Measurements from ENCODE around the gene ANGPTL8. TPM values are rescaled to one million over a fixed set of nuclear protein-coding genes. Genes with fewer than 3 reads are reported as not detected.

ANGPTL8 gene
- total and polyA plus RNA-seq, 2 experiments from 2014 or later, result 0.71 TPM; not detected in 1

DNA sequence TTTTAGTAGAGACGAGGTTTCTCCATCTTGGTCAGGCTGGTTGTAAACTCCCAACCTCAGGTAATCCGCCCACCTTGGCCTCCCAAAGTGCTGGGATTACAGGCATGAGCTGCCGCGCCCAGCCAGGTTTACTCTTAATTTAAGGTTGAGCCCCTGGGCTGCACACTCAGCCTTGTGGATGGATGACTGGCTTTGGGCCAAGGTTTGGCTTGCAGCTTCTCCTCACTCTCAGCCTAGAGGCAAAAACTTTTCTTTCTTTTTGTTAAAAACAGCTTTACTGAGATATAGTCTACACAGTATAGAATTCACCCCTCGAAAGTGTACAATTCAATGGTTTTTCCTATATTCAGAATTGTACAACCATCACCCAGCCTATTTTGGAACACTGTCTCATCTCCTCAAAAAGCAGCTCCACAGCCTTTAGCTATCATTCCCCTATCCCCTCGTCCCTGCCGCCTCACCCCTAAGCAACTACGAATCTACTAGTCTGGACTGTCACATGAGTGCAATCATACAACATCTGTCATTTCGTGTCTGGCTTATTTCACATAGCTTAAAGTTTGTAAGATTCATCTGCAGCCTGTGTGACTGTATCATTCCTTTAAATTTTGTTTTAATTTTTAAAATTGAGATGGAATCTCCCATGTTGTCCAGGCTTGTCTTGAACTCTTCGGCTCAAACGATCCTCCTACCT, 42.1 kb downstream of the ANGPTL8 start:
- Histone ChIP-seq H3K36me3 (no peaks in the 10 kb centered on the region), H3K4me3 (no peak overlapping the region), H3K27ac (no peak overlapping the region), H3K9me3 (ENCODE audit: low read depth) (no peaks in the 10 kb centered on the region), H3K27me3 (no peaks in the 10 kb centered on the region), H3K4me1 (ENCODE audit: low read depth) (no peaks in the 10 kb centered on the region)
- TF ChIP-seq, protein P1, sequence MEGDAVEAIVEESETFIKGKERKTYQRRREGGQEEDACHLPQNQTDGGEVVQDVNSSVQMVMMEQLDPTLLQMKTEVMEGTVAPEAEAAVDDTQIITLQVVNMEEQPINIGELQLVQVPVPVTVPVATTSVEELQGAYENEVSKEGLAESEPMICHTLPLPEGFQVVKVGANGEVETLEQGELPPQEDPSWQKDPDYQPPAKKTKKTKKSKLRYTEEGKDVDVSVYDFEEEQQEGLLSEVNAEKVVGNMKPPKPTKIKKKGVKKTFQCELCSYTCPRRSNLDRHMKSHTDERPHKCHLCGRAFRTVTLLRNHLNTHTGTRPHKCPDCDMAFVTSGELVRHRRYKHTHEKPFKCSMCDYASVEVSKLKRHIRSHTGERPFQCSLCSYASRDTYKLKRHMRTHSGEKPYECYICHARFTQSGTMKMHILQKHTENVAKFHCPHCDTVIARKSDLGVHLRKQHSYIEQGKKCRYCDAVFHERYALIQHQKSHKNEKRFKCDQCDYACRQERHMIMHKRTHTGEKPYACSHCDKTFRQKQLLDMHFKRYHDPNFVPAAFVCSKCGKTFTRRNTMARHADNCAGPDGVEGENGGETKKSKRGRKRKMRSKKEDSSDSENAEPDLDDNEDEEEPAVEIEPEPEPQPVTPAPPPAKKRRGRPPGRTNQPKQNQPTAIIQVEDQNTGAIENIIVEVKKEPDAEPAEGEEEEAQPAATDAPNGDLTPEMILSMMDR (IDR thresholded peaks at IDR 0.05; ENCODE audit: low read depth, low read length), result no peak
- DNase-seq (ENCODE audit: low read depth in 1 of 2, low spot score in 1 of 2), result peak in 1 of 2 donors; percentile 44

DNA sequence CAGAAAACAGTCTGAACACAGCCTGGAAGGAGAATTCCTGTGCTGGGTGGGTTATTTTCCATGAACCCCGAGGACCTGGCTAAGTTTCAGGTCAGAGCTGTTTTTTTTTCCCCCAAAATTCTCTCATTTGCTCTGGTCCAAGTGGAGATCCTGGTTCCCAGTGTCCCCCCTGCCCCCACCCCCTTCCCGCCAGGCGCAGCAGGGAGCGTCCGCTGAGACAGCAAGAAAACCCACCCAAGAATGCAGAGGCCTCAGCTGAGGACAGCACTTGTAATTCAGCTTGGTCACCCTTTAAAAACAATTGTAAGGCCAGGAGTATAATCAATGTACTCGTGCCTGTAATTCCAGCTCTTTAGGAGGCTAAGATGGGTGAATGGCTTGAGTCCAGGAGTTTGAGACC, 45.1 kb downstream of the ANGPTL8 start:
- H3K27ac ChIP-seq, result no peak overlapping the region
- DNase-seq (ENCODE audit: low read depth in 1 of 2, low spot score in 1 of 2), result no peak
- no peaks in the 10 kb centered on the region for H3K27me3 ChIP-seq
- no peak overlapping the region for H3K4me3 ChIP-seq
- TF ChIP-seq, protein P1 (IDR thresholded peaks at IDR 0.05; ENCODE audit: low read depth, low read length), result no peak
- H3K4me1 ChIP-seq (ENCODE audit: low read depth), result no peaks in the 10 kb centered on the region
- no peaks in the 10 kb centered on the region for H3K9me3 ChIP-seq (ENCODE audit: low read depth)
- no peaks in the 10 kb centered on the region for H3K36me3 ChIP-seq

DNA sequence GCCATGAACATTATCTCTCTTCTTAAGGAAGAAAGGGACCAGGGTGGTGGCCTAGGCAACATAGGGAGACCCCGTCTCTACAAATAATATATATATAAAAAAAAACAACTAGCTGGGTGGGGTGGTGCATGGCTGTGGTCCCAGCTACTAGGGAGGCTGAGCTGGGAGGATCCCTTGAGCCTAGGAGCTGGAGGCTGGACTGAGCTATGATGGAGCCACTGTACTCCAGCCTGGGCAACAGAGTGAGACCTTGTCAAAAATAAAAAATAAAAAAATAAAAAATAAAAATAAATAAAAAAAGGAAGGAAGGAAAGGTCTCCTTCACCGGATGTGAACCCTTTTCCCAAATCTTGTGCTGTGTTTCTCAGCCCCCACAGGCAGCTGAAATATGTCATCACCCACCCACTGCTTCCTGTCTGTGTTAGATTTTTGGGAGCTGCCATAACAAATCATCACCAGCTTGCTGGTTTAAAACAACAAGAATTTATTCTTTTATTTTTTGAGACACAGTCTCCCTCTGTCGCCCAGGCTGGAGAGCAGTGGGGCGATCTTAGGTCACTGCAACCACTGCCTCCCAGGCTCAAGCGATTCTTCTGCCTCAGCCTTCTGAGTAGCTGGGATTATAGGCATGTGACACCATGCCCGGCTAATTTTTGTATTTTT, 47.0 kb downstream of the ANGPTL8 start:
- Histone ChIP-seq H3K27me3 (no peaks in the 10 kb centered on the region), H3K9me3 (ENCODE audit: low read depth) (no peaks in the 10 kb centered on the region), H3K27ac (no peak overlapping the region), H3K36me3 (no peaks in the 10 kb centered on the region), H3K4me1 (ENCODE audit: low read depth) (no peaks in the 10 kb centered on the region), H3K4me3 (no peak overlapping the region)
- TF ChIP-seq, protein P1 (IDR thresholded peaks at IDR 0.05; ENCODE audit: low read depth, low read length), result peak; percentile 37
- DNase-seq (ENCODE audit: low read depth in 1 of 2, low spot score in 1 of 2), result peak in 1 of 2 donors; percentile 84

DNA sequence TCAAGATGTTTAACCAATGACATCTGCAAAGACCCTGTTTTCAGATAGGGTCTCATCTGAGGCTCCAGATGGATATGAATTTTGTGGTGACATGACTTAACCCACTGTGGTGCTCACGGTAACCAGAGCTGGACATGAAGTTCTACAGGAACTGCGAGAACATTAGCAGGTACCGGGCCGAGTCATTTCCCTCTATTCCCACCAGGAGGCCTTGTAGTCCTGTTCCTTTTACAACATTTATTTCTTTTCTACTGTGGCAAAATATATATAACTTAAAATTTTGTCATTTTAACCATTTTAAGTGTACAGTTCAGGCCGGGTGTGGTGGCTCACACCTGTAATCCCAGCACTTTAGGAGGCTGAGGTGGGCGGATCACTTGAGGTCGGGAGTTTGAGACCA, 48.9 kb downstream of the ANGPTL8 start:
- H3K36me3 ChIP-seq, result no peaks in the 10 kb centered on the region
- peak in 1 of 2 donors; percentile 42 for DNase-seq (ENCODE audit: low read depth in 1 of 2, low spot score in 1 of 2)
- H3K9me3 ChIP-seq (ENCODE audit: low read depth), result no peaks in the 10 kb centered on the region
- H3K27ac ChIP-seq, result no peak overlapping the region
- TF ChIP-seq, protein P1 (IDR thresholded peaks at IDR 0.05; ENCODE audit: low read depth, low read length), result peak; percentile 59
- no peaks in the 10 kb centered on the region for H3K27me3 ChIP-seq
- H3K4me1 ChIP-seq (ENCODE audit: low read depth), result no peaks in the 10 kb centered on the region
- H3K4me3 ChIP-seq, result no peak overlapping the region

DNA sequence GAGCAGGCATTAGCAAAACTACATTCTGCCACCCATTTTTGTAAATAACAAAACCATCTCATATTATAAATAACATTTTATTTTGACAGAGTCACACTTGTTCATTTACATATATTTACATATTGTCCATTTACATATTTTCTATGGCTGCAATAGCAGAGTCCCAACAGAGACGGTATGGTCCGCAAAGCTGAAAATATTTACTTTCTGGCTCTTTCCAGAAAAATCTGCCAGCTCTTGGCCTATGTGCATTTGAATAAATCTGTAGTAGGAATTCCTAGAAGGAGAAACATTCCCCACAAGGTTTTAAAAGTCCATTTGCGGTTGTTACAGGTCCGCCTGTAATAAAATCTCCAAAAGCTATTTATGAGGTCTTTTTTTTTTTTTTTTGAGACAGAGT, 50.8 kb downstream of the ANGPTL8 start:
- no peaks in the 10 kb centered on the region for H3K9me3 ChIP-seq (ENCODE audit: low read depth)
- DNase-seq (ENCODE audit: low read depth in 1 of 2, low spot score in 1 of 2), result no peak
- H3K27me3 ChIP-seq, result no peaks in the 10 kb centered on the region
- no peaks in the 10 kb centered on the region for H3K4me1 ChIP-seq (ENCODE audit: low read depth)
- TF ChIP-seq, protein P1 (IDR thresholded peaks at IDR 0.05; ENCODE audit: low read depth, low read length), result no peak
- H3K27ac ChIP-seq, result no peak overlapping the region
- H3K36me3 ChIP-seq, result no peaks in the 10 kb centered on the region
- H3K4me3 ChIP-seq, result no peak overlapping the region
